RPMI7951 (cell line): ENCODE measurements around the gene CFAP20. TPM values are rescaled to one million over a fixed set of nuclear protein-coding genes. Genes with fewer than 3 reads are reported as not detected.

Experiments used
- DNase-seq: peaks from one replicate; pipeline ENCODE4 v3.0.0-alpha.2; 2012; ENCODE audit warnings: low read depth
- total RNA-seq: library from RNA; depleted of rRNA; stranded (reverse); fragments of >200 nt; shearing (Covaris generic); gene quantifications from 2 replicates; pipeline ENCODE4 v1.2.3, GENCODE V29; 2014; rRNA removed

The CFAP20 gene
- total RNA-seq = 82.2 and 110 TPM in 2 replicates

GRCh38 chr16:58129097-58129936, at the start of gene CFAP20:
CFAP20 (minus strand) TSS chr16:58129381; CDS start chr16:58129115, 266 bp downstream.
- peak; percentile 100 for DNase-seq

- no peak for DNase-seq
Observed at GRCh38 chr16:58177353-58177710, 48.2 kb upstream of the CFAP20 start.

GRCh38 chr16:58176608-58177352, 47.6 kb upstream of the CFAP20 start:
- no peak for DNase-seq

GRCh38 chr16:58170223-58170622, 41.0 kb upstream of the CFAP20 start:
- DNase-seq = no peak

GRCh38 chr16:58160855-58161254, 31.7 kb upstream of the CFAP20 start:
- no peak for DNase-seq

GRCh38 chr16:58158725-58159124, 29.5 kb upstream of the CFAP20 start:
- no peak for DNase-seq

DNA sequence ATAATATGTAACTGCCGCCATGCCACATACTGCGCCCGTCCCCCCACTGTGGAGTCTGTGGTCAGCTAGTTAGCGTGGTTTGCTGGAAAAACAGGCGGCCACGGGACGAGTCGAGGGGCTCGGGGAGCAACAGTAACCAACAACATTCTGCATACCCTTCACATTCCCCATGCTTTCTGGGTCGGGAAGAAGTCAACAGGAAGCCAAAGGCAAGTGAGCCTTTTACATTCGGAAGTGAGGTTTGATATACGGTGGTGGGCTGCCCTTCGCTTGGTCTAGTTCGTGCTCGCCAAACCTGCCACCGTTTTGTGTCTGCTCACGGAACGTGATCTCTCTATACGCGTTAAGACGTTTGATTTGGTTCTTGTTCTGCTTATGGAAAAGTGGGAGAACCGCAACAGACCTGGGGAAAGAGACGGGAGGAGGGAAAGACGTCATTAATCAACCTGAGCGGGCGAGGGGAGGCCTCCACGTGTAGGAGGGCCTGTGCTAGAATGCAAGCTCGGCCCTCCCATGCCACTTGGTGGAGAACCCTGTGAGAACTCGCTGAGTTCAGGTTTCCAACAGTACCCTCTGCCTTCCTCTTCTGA, 28.9 kb upstream of the CFAP20 start:
- DNase-seq = no peak

DNA sequence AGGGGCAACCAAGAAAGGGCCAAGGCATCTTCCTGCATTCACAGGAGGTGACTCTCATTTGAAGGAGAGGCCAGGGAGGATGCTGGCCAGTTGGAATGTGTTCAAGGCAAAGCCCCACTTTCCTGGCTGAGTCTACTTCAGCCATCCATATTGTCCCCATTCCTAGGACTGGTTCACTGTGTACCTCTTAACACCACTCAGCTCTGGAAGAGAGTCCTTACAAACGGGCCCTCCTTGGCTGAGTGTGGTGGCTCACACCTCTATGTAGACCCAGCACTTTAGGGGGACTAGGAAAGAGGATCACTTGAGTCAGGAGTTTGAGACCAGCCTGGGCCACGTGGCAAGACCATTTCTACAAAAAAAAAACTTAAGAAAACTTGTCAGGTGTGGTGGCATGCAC, 28.1 kb upstream of the CFAP20 start:
- DNase-seq = no peak

DNA sequence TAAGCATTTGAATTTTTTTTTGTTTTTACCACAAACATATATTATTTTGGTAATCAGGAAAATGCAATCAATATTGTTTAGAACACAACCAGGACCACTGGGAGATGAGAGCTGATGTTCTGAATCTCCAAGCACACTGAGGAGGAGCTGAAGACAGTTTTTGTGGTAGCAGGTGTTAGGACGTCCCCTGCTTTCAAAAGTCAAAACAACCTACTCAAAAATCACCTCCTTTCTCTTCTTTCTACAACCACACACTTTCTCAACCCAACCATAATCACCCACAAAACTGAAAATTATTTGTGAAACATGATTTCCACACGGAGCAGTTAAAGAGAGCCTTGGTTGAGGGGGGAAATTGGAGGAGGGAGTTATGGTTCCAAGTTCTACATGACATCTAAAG, 26.7 kb upstream of the CFAP20 start:
- DNase-seq = no peak

- no peak for DNase-seq
Observed at GRCh38 chr16:58154345-58154744, 25.2 kb upstream of the CFAP20 start.

- no peak for DNase-seq
Observed at GRCh38 chr16:58152246-58152868, 23.2 kb upstream of the CFAP20 start.

GRCh38 chr16:58148526-58148925, 19.3 kb upstream of the CFAP20 start:
- DNase-seq = no peak

GRCh38 chr16:58148099-58148498, 18.9 kb upstream of the CFAP20 start:
- no peak for DNase-seq

- DNase-seq = no peak
Observed at GRCh38 chr16:58138852-58139251, 9.7 kb upstream of the CFAP20 start.

- no peak for DNase-seq
Observed at GRCh38 chr16:58137581-58137980, 8.4 kb upstream of the CFAP20 start.

DNA sequence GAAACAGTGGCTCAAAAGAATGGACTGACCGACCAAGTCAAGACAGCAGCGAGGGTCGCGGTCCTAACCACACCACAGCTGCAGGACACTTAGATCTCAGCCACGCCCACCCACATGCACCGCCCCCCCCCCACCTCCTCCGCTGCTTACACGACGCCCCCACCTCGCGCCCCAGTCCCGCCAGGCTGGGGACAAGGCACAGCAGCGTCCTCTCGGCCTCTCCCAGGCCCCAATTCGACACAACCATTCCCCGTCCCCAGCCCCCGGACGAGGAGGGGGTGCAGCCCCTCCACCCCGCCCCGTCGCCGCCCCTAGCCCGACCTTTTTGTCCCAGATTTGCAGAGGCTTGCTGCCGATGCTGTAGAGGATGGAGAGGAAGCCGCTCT, 477 bp downstream of the CFAP20 start:
- DNase-seq = no peak

GRCh38 chr16:58128181-58128631, 975 bp downstream of the CFAP20 start:
- no peak for DNase-seq

- DNase-seq = no peak
Observed at GRCh38 chr16:58127634-58128033, 1.5 kb downstream of the CFAP20 start.

- DNase-seq = peak; percentile 58
Observed at GRCh38 chr16:58127033-58127556, 2.1 kb downstream of the CFAP20 start.

DNA sequence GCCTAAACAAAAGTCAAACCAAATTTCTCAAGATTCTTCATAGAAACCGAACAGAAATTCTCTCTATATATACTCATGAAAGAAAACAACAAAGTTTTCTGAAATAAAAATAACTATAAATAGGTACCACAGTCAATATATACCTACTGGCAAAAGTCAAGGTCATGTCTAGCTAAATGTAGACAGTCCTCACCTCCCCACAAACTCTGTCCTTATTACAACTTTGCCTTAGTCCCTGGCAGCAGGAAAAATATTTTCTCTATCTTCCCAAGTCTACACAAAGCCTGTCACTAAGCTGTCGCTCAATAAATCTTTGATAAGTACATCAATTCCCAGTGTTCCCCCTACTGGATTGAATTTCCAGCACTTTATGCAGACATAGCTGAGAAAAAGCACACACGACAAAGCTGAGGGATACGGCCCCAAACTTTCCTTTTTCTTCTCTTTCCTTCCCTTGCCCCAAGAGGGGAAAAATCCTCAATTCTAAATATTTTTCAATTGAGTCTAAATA, 2.7 kb downstream of the CFAP20 start:
- DNase-seq = no peak

DNA sequence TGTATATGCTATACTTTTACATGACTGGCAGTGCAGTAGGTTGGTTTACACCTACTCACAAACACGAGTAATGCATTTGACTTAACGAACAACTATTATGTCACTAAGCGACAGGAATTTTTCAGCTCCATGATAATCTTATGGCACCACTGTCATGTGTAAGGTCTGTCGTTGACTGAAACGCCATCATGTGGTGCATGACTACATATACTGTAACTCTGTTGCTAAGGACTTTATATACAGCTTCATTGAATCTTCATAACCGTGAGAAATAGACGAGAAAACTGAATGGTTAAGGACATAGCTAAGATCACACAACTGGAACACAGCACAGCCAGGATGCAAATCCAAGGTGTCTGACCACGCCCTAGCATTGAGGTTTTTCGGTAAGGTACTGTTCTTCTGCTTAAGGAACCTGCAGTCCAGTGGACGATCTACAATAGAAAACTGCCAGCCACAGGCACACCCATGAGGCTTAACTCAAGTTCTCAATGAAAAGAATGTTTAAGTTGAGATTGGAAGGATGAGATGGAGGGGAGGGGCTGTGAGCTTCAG, 3.3 kb downstream of the CFAP20 start:
- no peak for DNase-seq
